Measurements from ENCODE around the gene TNXB.

Gene TNXB

DNA sequence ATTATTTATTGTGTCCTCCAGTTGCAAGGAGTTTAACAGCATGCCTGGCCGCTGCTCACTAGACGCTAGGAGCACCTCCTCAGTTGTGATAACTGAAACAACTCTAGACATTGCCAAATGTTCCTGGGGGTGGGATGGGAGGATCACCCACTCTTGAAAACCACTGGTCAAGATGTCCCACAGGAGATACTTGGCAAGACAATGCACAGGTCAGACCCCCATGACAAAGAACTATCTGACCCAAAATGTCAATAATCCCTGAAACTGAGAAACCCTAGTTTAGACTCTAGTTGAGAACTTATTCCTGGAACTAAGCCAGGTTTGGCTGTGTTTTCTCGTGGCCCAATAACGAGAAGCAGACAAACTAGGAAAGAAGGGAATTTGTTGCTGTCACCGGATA is 30.5 kb upstream of the TNXB start:
- no peak for DNase-seq (ENCODE audit: low read depth in 2 of 2)

DNA sequence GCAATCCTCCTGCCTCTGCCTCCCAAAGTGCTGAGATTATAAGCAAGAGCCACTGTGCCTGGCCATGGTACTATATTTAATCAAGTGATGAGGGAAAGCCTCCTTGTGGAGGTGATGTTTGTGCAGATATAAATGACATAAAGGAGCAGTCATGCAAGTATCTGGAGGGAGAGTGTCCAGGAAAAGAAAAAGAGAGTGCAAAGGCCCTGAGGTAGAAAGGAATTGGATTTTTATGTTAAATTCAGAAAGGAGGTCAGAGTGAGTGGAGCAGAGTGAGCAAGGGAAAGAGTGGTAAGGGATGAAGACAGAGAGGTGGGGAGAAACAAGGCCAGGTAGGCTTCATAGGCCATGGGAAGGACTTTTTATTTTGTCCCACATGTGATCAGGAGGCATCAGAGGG is 28.3 kb upstream of the TNXB start:
- DNase-seq (ENCODE audit: low read depth in 2 of 2) = no peak

DNA sequence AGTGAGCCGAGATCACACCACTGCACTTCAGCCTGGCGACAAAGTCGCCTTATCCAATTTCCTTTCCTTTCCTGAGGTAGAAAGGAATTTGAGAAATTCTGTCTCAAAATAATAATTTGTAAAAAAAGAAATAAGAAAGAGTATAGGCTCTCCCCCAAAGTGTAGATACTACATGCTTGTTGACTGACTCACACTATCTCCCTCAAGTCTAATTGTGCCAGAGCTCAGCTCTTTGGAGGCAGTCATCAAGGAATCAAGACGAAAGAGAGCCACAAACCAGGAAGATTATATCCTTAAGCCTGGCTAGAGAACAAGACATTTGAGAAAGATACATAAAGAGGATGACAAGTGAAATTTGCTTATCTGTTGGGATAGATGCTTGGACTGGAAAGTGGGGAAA is 24.6 kb upstream of the TNXB start:
- no peak for DNase-seq (ENCODE audit: low read depth in 2 of 2)

GRCh38 chr6:32132110-32132509 is 23.0 kb upstream of the TNXB start:
- no peak for DNase-seq (ENCODE audit: low read depth in 2 of 2)

DNA sequence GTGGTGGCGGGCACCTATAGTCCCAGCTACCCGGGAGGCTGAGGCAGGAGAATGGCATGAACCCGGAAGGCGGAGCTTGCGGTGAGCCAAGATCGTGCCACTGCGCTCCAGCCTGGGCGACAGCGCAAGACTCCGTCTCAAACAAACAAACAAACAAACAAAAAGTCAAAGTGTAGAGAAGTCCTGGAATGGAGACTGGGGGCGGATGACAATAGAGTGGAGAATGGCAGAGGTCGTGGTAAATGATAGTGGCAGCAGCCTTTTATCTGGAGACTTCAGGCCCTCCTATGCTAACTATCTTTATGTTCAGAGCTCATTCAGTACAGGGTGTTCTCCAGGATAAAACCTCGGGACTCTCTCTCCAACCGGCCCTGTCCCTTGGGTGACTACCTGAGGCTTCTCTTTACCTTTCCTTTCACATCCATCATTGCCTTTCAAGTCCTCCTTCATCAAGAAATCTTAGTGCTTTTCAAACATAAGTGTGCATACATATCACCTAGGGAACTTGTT is 22.4 kb upstream of the TNXB start:
- no peak for DNase-seq (ENCODE audit: low read depth in 2 of 2)

GRCh38 chr6:32129297-32130088 is 20.4 kb upstream of the TNXB start:
- no peak for DNase-seq (ENCODE audit: low read depth in 2 of 2)

GRCh38 chr6:32128751-32129296 is 19.7 kb upstream of the TNXB start:
- DNase-seq (ENCODE audit: low read depth in 2 of 2) = no peak

GRCh38 chr6:32127717-32128592 is 18.8 kb upstream of the TNXB start, which contains the start of gene ATF6B:
Gene ATF6B (minus strand): TSS chr6:32128246. CDS start chr6:32128207, 39 bp downstream.
- DNase-seq (ENCODE audit: low read depth in 2 of 2) = peak; percentile 90 to 96

- no peak for DNase-seq (ENCODE audit: low read depth in 2 of 2)
Observed at GRCh38 chr6:32127409-32127716, 18.2 kb upstream of the TNXB start.

- DNase-seq (ENCODE audit: low read depth in 2 of 2) = no peak
Observed at GRCh38 chr6:32126880-32127279, 17.7 kb upstream of the TNXB start.

DNA sequence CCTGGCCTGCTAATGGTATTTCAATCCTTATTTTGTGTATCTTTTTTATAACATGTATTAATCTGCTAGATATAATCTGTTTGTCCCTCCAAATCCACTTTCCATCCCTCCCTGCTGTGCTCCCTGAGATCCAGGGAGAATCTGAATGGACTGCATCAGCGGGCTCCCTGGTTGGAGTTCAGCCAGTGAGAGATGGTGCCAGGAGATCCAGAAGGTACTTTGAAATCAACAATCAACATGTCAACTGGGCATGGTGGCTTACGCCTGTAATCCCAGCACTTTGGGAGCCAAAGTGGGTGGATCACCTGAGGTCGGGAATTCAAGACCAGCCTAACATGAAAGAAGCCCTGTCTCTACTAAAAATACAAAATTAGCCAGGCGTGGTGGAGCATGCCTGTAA is 14.5 kb upstream of the TNXB start:
- DNase-seq (ENCODE audit: low read depth in 2 of 2) = no peak

DNA sequence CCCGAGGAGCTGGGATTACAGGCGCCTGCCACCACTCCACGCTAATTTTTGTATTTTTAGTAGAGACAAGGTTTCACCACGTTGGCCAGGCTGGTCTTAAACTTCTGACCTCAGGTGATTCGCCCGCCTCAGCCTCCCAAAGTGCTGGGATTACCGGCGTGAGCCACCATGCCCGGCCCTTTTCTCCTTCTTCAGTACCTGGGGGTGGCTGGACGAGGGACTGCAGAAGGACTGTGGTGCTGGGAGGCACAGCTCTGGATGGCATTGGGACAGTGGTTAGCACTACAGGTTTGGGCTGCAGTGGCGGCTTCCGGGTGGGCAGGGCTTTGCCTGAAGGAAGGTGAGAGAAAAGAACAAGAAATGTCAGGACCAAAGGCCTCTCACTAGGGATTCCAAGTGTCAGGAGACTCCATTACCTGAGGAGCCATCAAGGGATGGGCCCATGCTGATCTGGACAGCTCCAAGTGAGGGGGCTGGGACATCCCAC is 11.5 kb upstream of the TNXB start:
- no peak for DNase-seq (ENCODE audit: low read depth in 2 of 2)

GRCh38 chr6:32118782-32119628 is 9.9 kb upstream of the TNXB start:
- DNase-seq (ENCODE audit: low read depth in 2 of 2) = peak; percentile 38 to 46

- DNase-seq (ENCODE audit: low read depth in 2 of 2) = no peak
Observed at GRCh38 chr6:32117461-32117860, 8.3 kb upstream of the TNXB start.

DNA sequence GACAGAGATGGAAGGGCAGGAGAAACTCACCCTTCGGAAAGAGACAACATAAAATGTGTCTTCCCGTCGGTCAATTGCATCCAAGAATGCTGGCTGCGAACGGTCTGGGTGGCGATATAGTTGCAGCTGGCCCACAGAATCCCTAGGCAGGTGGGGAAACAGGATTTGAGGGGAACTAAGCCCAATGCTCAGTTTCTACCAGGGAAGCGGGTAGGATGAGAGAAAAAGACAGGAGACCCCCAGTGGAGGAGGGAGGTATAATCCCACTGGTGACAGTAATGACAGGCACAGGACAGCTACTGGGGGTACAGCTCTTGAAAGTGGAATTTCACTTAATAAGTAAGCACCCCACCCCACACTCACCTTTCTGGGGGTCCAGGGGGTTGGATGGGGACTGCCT is 7.5 kb upstream of the TNXB start:
- no peak for DNase-seq (ENCODE audit: low read depth in 2 of 2)

DNA sequence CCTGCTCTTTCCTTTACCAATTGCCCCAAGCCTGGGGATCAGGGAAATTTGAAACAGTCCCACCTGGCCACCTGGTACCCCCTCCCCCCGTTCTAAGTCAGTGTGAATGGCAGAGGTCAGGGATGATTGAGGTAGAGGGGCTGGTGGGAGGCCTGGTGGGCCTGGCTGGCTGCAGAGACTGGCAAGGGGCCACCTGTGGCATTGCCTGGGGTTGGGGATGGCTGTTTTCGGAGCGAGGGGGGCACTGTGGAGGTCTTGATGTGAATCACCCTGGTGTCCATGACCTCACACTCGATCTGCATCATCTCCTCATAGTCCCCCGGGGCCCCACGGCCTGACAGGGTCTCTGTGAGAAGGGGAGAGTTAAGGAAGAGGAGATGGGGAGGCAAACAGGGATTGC is 6.5 kb upstream of the TNXB start:
- no peak for DNase-seq (ENCODE audit: low read depth in 2 of 2)

DNA sequence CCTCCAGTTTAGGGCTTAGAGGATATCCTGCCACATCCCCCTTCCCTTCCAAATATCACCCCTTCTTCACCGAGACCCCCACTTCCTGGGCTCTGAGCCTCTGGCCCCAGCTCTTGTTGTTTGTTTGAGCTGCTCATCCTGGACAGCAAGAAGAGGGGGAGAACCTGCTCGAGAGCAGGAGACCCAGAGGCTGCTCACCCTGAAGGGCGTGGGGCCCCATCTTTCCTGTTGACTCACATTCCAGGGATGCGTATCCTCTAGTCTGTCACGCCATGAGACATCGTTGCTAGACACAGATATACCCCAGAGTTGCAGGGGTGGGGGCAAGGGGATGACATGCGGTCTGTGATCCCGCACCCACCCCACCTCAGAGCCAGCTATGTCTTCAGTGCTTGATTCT is 5.7 kb upstream of the TNXB start:
- DNase-seq (ENCODE audit: low read depth in 2 of 2) = no peak

DNA sequence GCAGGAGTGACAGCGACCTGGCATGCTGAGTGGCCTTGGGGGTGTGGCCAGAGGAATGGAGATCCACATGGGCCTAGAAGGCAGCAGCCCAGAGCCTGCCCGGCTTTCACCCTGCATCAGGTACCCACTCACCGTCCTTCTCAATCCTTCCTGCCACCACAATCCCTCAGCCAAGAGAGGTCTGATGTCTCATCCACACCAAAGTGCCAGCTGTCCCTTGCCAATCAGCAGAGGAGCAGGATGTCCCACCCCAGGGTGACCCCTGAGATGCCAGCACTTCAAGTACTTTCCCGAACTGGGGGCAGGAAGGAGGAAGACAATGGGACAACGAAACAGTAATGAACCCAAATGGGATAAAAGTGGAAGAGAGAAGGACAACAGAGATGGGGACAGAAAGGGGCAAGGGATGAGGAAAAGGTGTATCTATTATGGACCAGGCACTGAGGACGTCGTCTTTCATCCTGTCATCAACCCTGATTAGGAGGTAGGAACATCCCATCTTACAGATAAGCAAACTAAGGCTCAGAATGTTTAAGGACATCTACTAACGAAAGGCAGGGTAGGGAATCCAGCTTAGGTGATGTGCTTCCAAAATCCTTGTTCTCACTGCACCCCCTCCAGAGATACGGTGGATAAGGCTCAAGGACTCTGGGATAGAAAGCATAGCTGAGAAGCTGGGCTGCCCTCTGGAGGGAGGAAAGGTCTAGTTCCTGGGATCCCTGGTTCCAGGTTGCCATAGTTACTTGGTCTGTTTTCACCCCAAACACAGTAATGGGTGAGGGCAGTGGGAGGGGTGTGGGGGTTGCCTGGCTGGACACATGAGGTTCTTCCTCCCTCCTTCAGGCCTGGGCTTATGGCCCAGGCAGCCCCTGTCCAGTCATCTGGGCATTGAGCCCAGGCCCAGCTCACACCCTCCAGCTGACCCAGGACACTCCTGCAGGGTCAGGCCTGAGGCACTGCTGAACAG is 4.5 kb upstream of the TNXB start:
- no peak for DNase-seq (ENCODE audit: low read depth in 2 of 2)

- DNase-seq (ENCODE audit: low read depth in 2 of 2) = no peak
Observed at GRCh38 chr6:32112431-32112980, 3.4 kb upstream of the TNXB start.

DNA sequence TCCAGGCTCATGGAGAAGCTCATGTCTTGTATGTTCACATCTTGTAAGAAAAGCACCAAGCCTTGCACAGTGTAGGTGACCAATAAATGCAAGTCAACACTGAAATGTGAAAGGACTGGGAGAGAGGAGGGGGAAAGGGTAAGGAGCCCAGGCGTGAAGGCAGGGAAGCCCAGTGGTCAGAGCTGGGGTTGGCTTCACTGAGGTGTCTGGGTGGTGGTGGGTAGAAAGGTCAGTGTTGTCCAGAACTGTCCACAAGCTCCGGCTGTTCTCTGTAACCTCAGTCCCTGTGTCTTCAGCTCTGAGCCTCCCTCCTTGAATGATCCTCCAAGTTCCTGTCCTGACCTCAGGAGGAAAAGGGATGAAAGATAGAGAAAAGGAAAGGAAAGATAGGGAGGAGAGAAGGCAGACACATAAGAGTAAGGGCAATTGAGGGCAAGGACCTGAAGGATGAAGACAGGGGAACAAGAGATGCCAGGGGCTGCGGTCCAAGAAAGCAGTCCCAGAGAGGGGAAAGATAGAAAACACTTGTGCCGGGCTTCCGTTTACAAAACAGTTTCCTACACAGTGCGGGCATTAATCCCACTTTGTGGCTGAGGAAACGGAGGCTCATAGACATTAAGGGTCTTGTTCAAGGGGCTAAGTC is 2.4 kb upstream of the TNXB start:
- no peak for DNase-seq (ENCODE audit: low read depth in 2 of 2)

Measured in stimulated activated CD8-positive, alpha-beta memory T cell treated with anti-CD3 and anti-CD28 coated beads, Interleukin-2, amount 100 ng/mL, for 1 hour (primary cell).